ENCODE results near the gene EDNRA.

EDNRA gene

GRCh38 chr4:147518846-147519767, 38.2 kb downstream of the EDNRA start:
- Mint-ChIP-seq H3K9me3 (no peaks in the 10 kb centered on the region), H3K4me1 (no peaks in the 10 kb centered on the region), H3K4me3 (no peak overlapping the region), H3K27me3 (peaks cover 9% of the 10 kb centered on the region), H3K27ac (no peak overlapping the region), H3K36me3 (no peaks in the 10 kb centered on the region)

GRCh38 chr4:147524601-147525000, 43.7 kb downstream of the EDNRA start:
- H3K27ac Mint-ChIP-seq = no peak overlapping the region
- no peaks in the 10 kb centered on the region for H3K9me3 Mint-ChIP-seq
- no peak overlapping the region for H3K4me3 Mint-ChIP-seq
- H3K27me3 Mint-ChIP-seq = peaks cover 8% of the 10 kb centered on the region
- no peaks in the 10 kb centered on the region for H3K4me1 Mint-ChIP-seq
- H3K36me3 Mint-ChIP-seq = no peaks in the 10 kb centered on the region

GRCh38 chr4:147525494-147526271, 44.8 kb downstream of the EDNRA start:
- no peaks in the 10 kb centered on the region for H3K9me3 Mint-ChIP-seq
- no peaks in the 10 kb centered on the region for H3K36me3 Mint-ChIP-seq
- no peak overlapping the region for H3K4me3 Mint-ChIP-seq
- H3K27ac Mint-ChIP-seq = no peak overlapping the region
- H3K27me3 Mint-ChIP-seq = peaks cover 7% of the 10 kb centered on the region
- no peaks in the 10 kb centered on the region for H3K4me1 Mint-ChIP-seq

- H3K4me1 Mint-ChIP-seq = no peaks in the 10 kb centered on the region
- no peak overlapping the region for H3K27ac Mint-ChIP-seq
- H3K36me3 Mint-ChIP-seq = no peaks in the 10 kb centered on the region
- H3K27me3 Mint-ChIP-seq = peaks cover 7% of the 10 kb centered on the region
- no peaks in the 10 kb centered on the region for H3K9me3 Mint-ChIP-seq
- H3K4me3 Mint-ChIP-seq = no peak overlapping the region
Measured at GRCh38 chr4:147526272-147526654, 45.4 kb downstream of the EDNRA start.

- no peaks in the 10 kb centered on the region for H3K9me3 Mint-ChIP-seq
- no peaks in the 10 kb centered on the region for H3K4me1 Mint-ChIP-seq
- peaks cover 3% of the 10 kb centered on the region for H3K27me3 Mint-ChIP-seq
- no peaks in the 10 kb centered on the region for H3K36me3 Mint-ChIP-seq
- no peak overlapping the region for H3K27ac Mint-ChIP-seq
- H3K4me3 Mint-ChIP-seq = no peak overlapping the region
Measured at GRCh38 chr4:147528054-147528453, 47.2 kb downstream of the EDNRA start.

- H3K27me3 Mint-ChIP-seq = no peaks in the 10 kb centered on the region
- H3K9me3 Mint-ChIP-seq = no peaks in the 10 kb centered on the region
- H3K4me1 Mint-ChIP-seq = no peaks in the 10 kb centered on the region
- H3K27ac Mint-ChIP-seq = no peak overlapping the region
- no peak overlapping the region for H3K4me3 Mint-ChIP-seq
- no peaks in the 10 kb centered on the region for H3K36me3 Mint-ChIP-seq
Measured at GRCh38 chr4:147530134-147530533, 49.2 kb downstream of the EDNRA start.

- Mint-ChIP-seq H3K9me3 (no peaks in the 10 kb centered on the region), H3K27ac (no peak overlapping the region), H3K4me3 (no peak overlapping the region), H3K36me3 (no peaks in the 10 kb centered on the region), H3K27me3 (no peaks in the 10 kb centered on the region), H3K4me1 (no peaks in the 10 kb centered on the region)
Measured at GRCh38 chr4:147530723-147531122, 49.8 kb downstream of the EDNRA start.

GRCh38 chr4:147532896-147533295, 52.0 kb downstream of the EDNRA start:
- H3K27me3 Mint-ChIP-seq = peaks cover 6% of the 10 kb centered on the region
- H3K4me1 Mint-ChIP-seq = no peaks in the 10 kb centered on the region
- H3K9me3 Mint-ChIP-seq = no peaks in the 10 kb centered on the region
- H3K4me3 Mint-ChIP-seq = no peak overlapping the region
- H3K27ac Mint-ChIP-seq = no peak overlapping the region
- no peaks in the 10 kb centered on the region for H3K36me3 Mint-ChIP-seq

GRCh38 chr4:147533331-147533730, 52.4 kb downstream of the EDNRA start:
- H3K27ac Mint-ChIP-seq = no peak overlapping the region
- H3K9me3 Mint-ChIP-seq = no peaks in the 10 kb centered on the region
- no peaks in the 10 kb centered on the region for H3K36me3 Mint-ChIP-seq
- H3K4me3 Mint-ChIP-seq = no peak overlapping the region
- no peaks in the 10 kb centered on the region for H3K4me1 Mint-ChIP-seq
- peaks cover 9% of the 10 kb centered on the region for H3K27me3 Mint-ChIP-seq

- H3K4me1 Mint-ChIP-seq = no peaks in the 10 kb centered on the region
Measured at GRCh38 chr4:147535124-147535523, 54.2 kb downstream of the EDNRA start.

GRCh38 chr4:147538711-147539110, 57.8 kb downstream of the EDNRA start:
- H3K36me3 Mint-ChIP-seq = no peaks in the 10 kb centered on the region
- H3K27me3 Mint-ChIP-seq = peaks cover 20% of the 10 kb centered on the region
- no peak overlapping the region for H3K27ac Mint-ChIP-seq
- no peak overlapping the region for H3K4me3 Mint-ChIP-seq
- H3K4me1 Mint-ChIP-seq = no peaks in the 10 kb centered on the region
- no peaks in the 10 kb centered on the region for H3K9me3 Mint-ChIP-seq

More at GRCh38 chr4:147535124-147535523, 54.2 kb downstream of the EDNRA start:
- no peak overlapping the region for H3K4me3 Mint-ChIP-seq
- peaks cover 16% of the 10 kb centered on the region for H3K27me3 Mint-ChIP-seq
- no peaks in the 10 kb centered on the region for H3K36me3 Mint-ChIP-seq
- H3K27ac Mint-ChIP-seq = no peak overlapping the region
- no peaks in the 10 kb centered on the region for H3K9me3 Mint-ChIP-seq

GRCh38 chr4:147539959-147540358, 59.1 kb downstream of the EDNRA start:
- Mint-ChIP-seq H3K9me3 (no peaks in the 10 kb centered on the region), H3K4me1 (no peaks in the 10 kb centered on the region), H3K36me3 (no peaks in the 10 kb centered on the region), H3K4me3 (no peak overlapping the region), H3K27ac (no peak overlapping the region), H3K27me3 (peaks cover 20% of the 10 kb centered on the region)

GRCh38 chr4:147542229-147542990, 61.5 kb downstream of the EDNRA start:
- H3K27ac Mint-ChIP-seq = no peak overlapping the region
- H3K27me3 Mint-ChIP-seq = peaks cover 17% of the 10 kb centered on the region
- H3K36me3 Mint-ChIP-seq = no peaks in the 10 kb centered on the region
- H3K4me3 Mint-ChIP-seq = no peak overlapping the region
- H3K9me3 Mint-ChIP-seq = no peaks in the 10 kb centered on the region
- no peaks in the 10 kb centered on the region for H3K4me1 Mint-ChIP-seq

- H3K4me3 Mint-ChIP-seq = no peak overlapping the region
- H3K4me1 Mint-ChIP-seq = no peaks in the 10 kb centered on the region
- H3K36me3 Mint-ChIP-seq = no peaks in the 10 kb centered on the region
- no peaks in the 10 kb centered on the region for H3K9me3 Mint-ChIP-seq
- peaks cover 15% of the 10 kb centered on the region for H3K27me3 Mint-ChIP-seq
- no peak overlapping the region for H3K27ac Mint-ChIP-seq
Measured at GRCh38 chr4:147543034-147543433, 62.1 kb downstream of the EDNRA start.

GRCh38 chr4:147546349-147546748, 65.5 kb downstream of the EDNRA start:
- no peak overlapping the region for H3K27ac Mint-ChIP-seq
- peaks cover 9% of the 10 kb centered on the region for H3K9me3 Mint-ChIP-seq
- peaks cover 3% of the 10 kb centered on the region for H3K36me3 Mint-ChIP-seq
- no peaks in the 10 kb centered on the region for H3K4me1 Mint-ChIP-seq
- H3K4me3 Mint-ChIP-seq = no peak overlapping the region
- peaks cover 11% of the 10 kb centered on the region for H3K27me3 Mint-ChIP-seq
